PC-3 (cell line): ENCODE results near the gene BEGAIN.

ENCODE experiments used
- EZH2 ChIP-seq: fragments of 300-600 bp; sonication (generic); IDR thresholded peaks from one replicate; pipeline ENCODE4 v1.6.1; 2017; ENCODE audit warnings: antibody characterized with exemption, mild to moderate bottlenecking, low read length; ENCODE audit not compliant: unreplicated experiment
- EZH2phosphoT487 ChIP-seq: fragments of 300-600 bp; sonication (generic); IDR thresholded peaks from 2 replicates; pipeline ENCODE4 v1.6.1; 2018; ENCODE audit warnings: mild to moderate bottlenecking, antibody characterized with exemption, low read length, borderline replicate concordance
- TF ChIP-seq, protein P1 (sequence below): fragments of 300-600 bp; sonication (generic); conservative IDR thresholded peaks from 2 replicates; pipeline ENCODE4 v1.5.1; 2017; ENCODE audit warnings: antibody characterized with exemption, low read depth, mild to moderate bottlenecking, low read length

DNA sequence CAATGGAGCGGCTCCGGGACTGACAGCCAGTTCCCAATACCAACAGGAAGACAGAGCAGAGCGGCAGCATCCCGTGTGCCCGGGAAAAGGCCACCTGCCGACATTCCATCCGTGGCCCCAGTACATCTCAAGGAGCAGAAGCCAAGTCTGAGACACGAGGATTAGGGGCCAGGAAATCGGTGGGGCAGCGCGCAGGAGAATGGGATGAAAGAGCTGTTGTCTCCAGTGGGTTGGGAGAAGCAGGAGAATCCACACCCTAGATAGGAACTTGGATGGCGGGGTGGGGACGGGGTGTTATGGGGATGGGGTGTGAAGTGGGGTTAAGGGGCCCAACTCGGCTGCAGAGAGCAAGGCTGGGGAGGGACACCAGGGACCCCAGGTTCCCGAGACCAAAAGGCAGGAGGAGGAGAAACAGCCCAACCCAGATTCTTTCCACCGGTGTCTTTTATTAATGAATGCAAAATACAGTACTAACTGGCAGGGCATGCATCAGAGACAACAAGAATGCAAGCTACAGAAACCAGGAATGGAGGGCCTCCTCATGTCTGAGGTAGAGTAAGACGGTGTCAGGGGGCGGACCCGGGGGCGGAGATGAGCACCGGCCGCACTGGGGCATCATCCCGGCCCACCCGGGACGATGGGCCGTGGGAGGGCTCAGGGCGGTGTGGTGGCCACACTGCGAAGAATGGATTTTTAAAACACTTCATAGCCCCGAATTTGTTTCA, 50.3 kb downstream of the BEGAIN start:
- TF ChIP-seq, protein P1, sequence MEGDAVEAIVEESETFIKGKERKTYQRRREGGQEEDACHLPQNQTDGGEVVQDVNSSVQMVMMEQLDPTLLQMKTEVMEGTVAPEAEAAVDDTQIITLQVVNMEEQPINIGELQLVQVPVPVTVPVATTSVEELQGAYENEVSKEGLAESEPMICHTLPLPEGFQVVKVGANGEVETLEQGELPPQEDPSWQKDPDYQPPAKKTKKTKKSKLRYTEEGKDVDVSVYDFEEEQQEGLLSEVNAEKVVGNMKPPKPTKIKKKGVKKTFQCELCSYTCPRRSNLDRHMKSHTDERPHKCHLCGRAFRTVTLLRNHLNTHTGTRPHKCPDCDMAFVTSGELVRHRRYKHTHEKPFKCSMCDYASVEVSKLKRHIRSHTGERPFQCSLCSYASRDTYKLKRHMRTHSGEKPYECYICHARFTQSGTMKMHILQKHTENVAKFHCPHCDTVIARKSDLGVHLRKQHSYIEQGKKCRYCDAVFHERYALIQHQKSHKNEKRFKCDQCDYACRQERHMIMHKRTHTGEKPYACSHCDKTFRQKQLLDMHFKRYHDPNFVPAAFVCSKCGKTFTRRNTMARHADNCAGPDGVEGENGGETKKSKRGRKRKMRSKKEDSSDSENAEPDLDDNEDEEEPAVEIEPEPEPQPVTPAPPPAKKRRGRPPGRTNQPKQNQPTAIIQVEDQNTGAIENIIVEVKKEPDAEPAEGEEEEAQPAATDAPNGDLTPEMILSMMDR, result no peak
- TF ChIP-seq EZH2, result no peak
- no peak for TF ChIP-seq EZH2phosphoT487
